Urinary bladder (tissue), 4 donors: ENCODE data around the gene CALB2. TPM values are rescaled to one million over a fixed set of nuclear protein-coding genes. Genes with fewer than 3 reads are reported as not detected.

Source experiments
- DNase-seq: peaks from one replicate; pipeline ENCODE4 v3.0.0-alpha.2; 2015; ENCODE audit errors: extremely low spot score
- H3K27ac ChIP-seq: one replicate; pipeline ENCODE4 v1.5.1; 2013; ENCODE audit warnings: low read depth, mild to moderate bottlenecking, moderate library complexity
- H3K36me3 ChIP-seq: one replicate; pipeline ENCODE4 v1.6.1; 2013; ENCODE audit warnings: mild to moderate bottlenecking, moderate library complexity; ENCODE audit not compliant: insufficient read depth
- H3K4me1 ChIP-seq: one replicate; pipeline ENCODE4 v1.6.1; 2013; ENCODE audit warnings: mild to moderate bottlenecking, moderate library complexity; ENCODE audit not compliant: insufficient read depth
- H3K4me3 ChIP-seq: one replicate; pipeline ENCODE4 v1.5.1; 2013; ENCODE audit warnings: low read depth, low read length
- WGBS: extraction: QIAGEN DNeasy Blood & Tissue Kit; methylation state at CpG from one replicate; pipeline ENCODE4 v1.1.7; 2013; 5-methylcytosine and 5-hydroxymethylcytosine counted together
- polyA plus RNA-seq: library from polyadenylated mRNA; stranded (reverse); fragments of 200-250 nt; gene quantifications from one replicate; pipeline ENCODE4 v1.2.3, GENCODE V29; 2013
- total RNA-seq: library from RNA; depleted of rRNA; stranded (reverse); fragments of >200 nt; gene quantifications from one replicate; pipeline ENCODE4 v1.2.3, GENCODE V29; 2014
- donor health status: healthy with polysubstance abuse.
- donor health status: healthy.

CALB2 gene
- total and polyA plus RNA-seq, 2 donors, result 1.4 to 1.6 TPM

DNA sequence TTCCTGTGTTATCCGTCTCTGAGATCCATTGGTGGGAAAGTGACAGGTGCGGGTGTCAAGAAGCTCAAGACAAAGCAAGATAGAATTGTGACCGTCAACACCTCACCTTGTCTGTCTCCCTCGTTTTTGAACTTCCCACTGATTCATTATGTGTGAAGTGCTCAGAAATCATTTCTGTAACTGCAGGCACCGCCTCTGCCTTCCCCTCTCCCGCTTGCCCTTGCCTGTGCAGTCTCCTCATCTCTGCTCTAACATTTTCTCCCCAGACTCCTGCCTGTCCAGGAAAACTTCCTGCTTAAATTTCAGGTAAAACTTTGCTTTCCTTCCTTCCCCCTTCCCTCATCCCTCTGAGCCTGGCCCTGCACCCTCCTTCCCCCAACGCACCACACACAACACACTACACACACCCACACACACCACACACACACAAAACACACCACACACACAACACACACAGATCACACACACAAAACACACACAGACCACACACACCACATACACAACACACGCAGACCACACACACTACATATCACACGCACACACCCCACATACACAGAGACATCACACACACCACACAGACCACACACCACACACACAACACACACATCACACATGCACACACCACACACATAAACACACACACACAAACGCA is 25.7 kb downstream of the CALB2 start:
- DNase-seq, result no peak
- H3K27ac ChIP-seq, result no peak overlapping the region
- H3K36me3 ChIP-seq, result no peaks in the 10 kb centered on the region
- 67% methylated on average over 10 of the region's 10 CpGs for WGBS
- no peaks in the 10 kb centered on the region for H3K4me1 ChIP-seq
- H3K4me3 ChIP-seq, result no peak overlapping the region

DNA sequence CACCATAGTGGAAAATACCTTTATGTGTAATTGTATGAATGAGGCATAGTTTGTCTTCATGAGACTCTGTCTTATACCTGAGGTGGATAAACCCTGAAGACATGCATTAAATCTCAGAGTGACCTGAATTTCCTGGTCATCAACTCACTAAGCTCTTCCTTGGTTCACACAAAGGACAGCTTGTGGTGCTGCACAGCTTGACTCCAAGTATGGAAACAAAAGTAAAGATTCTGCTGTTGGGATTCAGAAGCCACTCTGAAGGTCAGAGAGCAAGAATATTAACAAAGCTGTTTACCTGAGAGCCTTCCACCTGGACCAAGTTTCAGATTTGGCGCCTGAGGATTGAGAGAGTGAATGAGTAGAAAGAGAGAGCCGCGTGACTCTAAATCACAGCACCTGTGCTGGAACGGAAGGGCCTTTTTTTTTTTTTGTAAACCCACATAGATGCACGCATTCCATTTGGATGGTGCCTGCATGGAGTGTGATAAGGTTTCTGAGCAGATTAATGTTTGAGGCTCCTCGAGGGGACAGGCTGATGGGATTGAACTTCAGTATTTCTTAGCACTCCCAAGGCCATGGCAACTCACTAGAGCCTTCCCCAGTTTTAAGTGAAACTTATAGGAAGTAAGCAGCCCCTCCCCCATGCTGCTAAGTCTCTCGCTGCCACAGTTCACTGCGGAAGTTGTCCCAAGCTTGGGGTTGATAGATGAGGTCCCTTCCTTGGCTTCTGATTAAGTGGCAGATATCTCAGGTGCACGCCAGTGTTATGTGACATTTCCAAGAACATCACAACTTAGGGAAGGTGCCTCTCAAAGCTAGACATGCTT is 28.7 kb downstream of the CALB2 start:
- Histone ChIP-seq H3K36me3 (no peaks in the 10 kb centered on the region), H3K27ac (no peak overlapping the region), H3K4me1 (no peaks in the 10 kb centered on the region), H3K4me3 (no peak overlapping the region)
- WGBS, result 26% methylated on average over 9 of the region's 9 CpGs
- DNase-seq, result no peak

DNA sequence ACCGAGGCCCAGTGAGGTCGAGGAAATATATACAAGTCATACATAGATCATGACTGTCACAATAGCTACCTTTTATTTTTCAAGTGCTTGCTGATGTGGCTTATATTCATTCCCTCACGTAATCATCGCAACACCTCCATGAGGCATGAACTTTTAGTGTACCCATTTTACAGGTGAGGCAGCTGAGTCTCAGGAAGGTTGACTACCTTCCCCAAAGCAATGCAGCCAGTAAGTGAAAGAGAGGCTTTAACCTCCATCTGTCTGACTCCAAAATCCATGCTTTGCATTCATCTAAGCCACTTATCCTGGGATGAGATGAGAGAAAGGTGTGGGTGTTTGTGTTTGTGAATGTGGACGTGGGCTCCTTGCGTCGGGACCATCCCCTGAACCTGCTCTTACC is 30.8 kb downstream of the CALB2 start:
- no peaks in the 10 kb centered on the region for H3K36me3 ChIP-seq
- 78% methylated on average over 7 of the region's 7 CpGs for WGBS
- H3K4me1 ChIP-seq, result no peaks in the 10 kb centered on the region
- no peak overlapping the region for H3K27ac ChIP-seq
- DNase-seq, result no peak
- H3K4me3 ChIP-seq, result no peak overlapping the region

DNA sequence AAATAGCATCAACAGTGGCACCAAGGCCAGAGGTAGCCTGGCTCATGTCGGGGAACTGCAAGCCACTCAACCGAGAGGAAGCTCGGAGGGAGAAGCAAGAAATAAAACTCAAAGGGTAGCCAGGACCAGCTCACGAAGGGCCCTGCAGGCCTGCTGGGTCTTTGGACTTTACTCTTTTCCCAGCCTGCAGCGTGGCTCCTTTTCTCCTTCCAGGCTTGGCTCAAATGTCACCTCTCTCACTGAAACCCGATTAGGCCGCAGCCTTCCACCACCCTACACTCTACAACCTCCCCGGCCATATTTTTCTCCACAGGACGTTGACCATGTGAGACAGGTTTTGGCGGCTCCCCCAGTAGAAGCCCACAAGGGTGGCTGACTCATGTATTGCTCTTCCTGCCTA is 38.1 kb downstream of the CALB2 start:
- Histone ChIP-seq H3K4me3 (no peak overlapping the region), H3K27ac (no peak overlapping the region), H3K36me3 (no peaks in the 10 kb centered on the region), H3K4me1 (no peaks in the 10 kb centered on the region)
- DNase-seq, result no peak
- 71% methylated on average over 10 of the region's 10 CpGs for WGBS

DNA sequence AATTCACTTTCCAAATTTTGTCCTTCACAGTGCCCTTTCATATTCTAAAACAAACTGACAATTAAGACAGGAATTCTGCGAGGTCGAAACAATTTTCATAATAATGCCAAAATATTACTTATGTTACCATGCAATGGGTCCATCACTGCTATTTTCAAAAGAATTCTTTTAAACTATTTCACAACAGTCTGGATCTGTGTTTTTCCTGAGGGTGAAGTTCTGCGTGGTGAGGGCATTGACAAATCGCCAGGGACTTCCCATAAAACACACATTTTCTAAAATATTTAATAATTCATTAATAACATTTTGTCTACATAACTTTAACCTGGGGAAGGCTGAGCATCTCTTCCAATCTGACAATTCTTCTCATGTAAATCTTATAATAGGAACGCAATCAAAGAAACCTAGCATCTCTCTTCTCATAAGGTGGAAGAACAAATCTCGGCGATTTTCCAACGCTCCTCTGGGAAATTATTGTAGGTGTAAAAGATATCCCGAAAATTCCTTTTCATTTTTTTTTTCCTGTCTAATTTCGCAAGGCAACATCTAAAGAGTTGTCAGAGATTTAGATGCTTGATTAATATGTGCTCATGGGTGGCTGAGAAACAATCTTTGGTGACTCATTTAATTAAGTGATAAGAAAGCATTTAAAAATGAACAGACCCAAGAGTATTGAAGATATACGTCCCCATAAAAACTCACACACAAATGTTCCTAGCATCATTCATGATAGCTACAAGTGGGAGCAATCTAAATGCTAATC is 41.5 kb downstream of the CALB2 start:
- no peak overlapping the region for H3K27ac ChIP-seq
- H3K4me3 ChIP-seq, result no peak overlapping the region
- no peaks in the 10 kb centered on the region for H3K4me1 ChIP-seq
- DNase-seq, result no peak
- H3K36me3 ChIP-seq, result no peaks in the 10 kb centered on the region
- 87% methylated on average over 11 of the region's 11 CpGs for WGBS

DNA sequence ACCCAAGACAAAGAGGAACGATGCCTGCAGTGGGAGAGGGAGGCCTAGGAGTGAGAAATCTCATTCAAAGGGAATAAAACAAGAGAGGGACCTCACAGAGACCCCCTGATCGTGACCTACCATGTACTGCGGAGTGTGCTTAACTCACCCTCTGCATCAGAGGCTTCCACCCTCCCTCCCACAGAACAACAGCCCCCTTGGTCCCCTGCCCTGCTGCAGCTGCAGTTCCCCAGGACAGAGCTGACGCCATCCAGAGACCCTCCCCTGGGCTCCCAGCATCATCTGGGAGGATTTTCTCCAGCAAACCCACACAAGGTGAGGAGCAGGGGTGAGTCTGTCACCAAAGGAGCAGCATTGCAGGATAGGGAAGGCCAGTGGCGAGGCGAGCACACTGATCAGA is 43.5 kb downstream of the CALB2 start:
- H3K4me1 ChIP-seq, result no peaks in the 10 kb centered on the region

DNA sequence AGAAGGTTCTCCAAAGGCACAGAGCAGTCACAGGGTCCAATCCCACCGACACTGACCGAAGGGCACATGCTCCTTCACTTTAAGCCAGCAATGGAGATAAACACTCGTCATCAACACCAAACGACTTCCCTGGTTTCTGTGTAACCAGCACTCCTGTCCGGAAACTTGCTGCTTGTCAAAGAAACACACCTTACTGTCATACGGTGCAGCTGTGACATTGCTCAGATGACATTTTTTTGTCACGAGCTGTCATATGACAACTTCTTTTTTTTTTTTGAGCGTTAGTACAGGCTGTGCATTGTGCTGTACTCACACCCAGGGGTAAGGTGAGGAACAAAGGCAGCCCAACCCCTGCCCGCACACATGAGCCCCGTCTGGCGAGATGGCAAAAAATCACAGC is 44.2 kb downstream of the CALB2 start:
- no peak for DNase-seq
- H3K36me3 ChIP-seq, result no peaks in the 10 kb centered on the region

More for the DNA sequence above, 43.5 kb downstream of the CALB2 start:
- Histone ChIP-seq H3K27ac (no peak overlapping the region), H3K4me3 (no peak overlapping the region), H3K36me3 (no peaks in the 10 kb centered on the region)
- WGBS, result 53% methylated on average over 6 of the region's 6 CpGs
- no peak for DNase-seq

DNA sequence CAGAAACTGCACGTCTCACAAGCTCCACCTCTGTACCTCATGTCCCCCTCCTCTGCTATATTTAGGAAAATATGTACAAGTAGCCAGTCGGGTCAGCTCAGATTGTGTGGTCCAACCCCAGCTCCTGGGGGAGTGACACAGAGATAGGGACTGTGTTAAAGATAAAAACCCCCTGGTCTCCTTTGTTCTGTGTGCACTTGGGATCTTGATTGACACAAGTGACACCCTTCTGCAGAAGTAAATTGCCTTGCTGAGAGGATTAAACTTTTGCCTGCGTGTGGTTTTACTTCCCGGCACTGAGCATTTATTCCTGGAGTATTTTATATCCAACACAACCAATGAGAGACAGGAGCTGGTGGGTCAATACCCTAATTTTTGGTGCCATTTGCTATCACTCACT is 45.8 kb downstream of the CALB2 start:
- H3K4me1 ChIP-seq, result no peaks in the 10 kb centered on the region
- no peaks in the 10 kb centered on the region for H3K36me3 ChIP-seq
- no peak overlapping the region for H3K27ac ChIP-seq
- no peak for DNase-seq
- no peak overlapping the region for H3K4me3 ChIP-seq
- WGBS, result 63% methylated on average over 4 of the region's 4 CpGs

More for the DNA sequence above, 44.2 kb downstream of the CALB2 start:
- Histone ChIP-seq H3K4me3 (no peak overlapping the region), H3K4me1 (no peaks in the 10 kb centered on the region), H3K27ac (no peak overlapping the region)
- 69% methylated on average over 11 of the region's 11 CpGs for WGBS

DNA sequence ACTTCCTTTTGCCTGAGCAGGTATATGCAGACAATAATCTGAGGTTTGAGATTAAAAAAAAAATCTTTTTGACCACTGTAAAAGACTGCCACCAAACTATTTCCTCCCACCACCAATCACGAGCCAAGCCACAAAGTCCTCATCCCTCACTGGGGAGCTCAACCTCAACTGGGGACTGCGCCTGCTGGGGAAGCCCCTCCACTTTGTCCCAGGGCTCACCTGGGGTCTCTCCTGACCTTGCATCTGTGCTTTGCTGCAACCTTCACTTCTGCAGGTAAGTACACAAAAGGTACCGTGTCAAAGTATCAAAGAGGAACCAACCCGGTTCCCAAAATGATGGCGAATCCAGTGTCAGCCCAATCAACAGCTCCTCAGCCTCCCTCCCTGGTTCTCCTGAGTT is 47.8 kb downstream of the CALB2 start:
- DNase-seq, result no peak
- H3K4me3 ChIP-seq, result no peak overlapping the region
- no peak overlapping the region for H3K27ac ChIP-seq
- no peaks in the 10 kb centered on the region for H3K36me3 ChIP-seq
- no peaks in the 10 kb centered on the region for H3K4me1 ChIP-seq
- 87% methylated on average over 5 of the region's 5 CpGs for WGBS

DNA sequence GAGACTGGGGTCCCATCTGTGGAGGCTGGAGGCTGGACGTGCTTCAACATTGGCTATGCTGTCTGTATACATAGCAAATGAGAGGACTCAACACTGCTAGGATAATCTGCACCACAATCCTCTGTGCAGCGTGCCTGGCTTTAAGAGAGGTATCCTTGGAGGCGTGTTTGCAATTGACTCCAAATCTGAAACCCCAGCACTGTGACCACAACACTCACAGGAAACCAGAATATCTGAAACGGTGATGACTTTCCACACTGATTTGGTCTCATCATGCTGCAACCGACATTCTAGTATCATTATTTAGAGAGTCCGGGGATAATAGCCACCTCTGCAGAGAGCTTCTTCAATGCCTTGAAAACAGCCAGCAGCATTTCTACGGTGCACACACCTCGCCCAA is 48.2 kb downstream of the CALB2 start:
- Histone ChIP-seq H3K36me3 (no peaks in the 10 kb centered on the region), H3K4me1 (no peaks in the 10 kb centered on the region), H3K27ac (no peak overlapping the region), H3K4me3 (no peak overlapping the region)
- DNase-seq, result no peak
- WGBS, result 71% methylated on average over 8 of the region's 8 CpGs

DNA sequence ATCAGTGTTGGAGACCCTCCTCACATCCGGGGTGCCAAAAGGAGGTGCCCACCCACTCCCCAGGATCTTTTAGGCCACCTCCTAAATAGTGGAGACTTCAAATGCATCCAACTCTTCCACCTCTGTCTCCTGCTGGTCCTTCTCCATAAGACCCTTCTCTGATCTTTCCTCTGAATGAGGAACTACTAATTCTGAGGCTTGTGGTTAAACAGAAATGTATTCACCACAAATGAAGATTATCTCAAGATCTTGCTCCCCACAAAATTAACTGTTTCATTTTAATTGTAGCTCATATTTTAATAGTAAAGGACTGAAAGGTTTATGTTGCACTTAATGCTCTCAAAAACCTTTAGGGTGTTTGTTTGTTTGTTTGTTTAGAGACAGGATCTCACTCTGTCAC is 49.2 kb downstream of the CALB2 start:
- DNase-seq, result no peak
- Histone ChIP-seq H3K27ac (no peak overlapping the region), H3K36me3 (no peaks in the 10 kb centered on the region), H3K4me3 (no peak overlapping the region), H3K4me1 (no peaks in the 10 kb centered on the region)
- 88% methylated on average over 1 of the region's 1 CpG for WGBS

DNA sequence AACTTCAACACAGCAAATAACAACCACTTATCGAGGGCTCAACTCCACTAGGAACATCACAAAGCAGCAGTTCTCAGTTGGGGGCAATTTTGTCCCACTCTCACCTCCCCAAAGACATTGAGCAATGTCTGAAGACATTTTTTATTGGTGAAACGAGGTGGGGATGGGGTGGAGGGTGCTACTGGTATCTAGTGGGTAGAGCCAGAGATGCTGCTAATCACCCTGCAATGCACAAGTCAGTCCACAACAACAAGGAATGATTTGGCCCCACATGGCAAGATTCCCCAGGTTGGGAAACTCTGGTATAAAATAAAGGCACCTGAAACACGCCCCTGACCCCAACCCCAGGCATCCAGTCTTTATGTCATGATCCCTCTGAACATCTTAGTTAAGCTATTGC is 50.0 kb downstream of the CALB2 start:
- H3K36me3 ChIP-seq, result no peaks in the 10 kb centered on the region
- H3K4me1 ChIP-seq, result no peaks in the 10 kb centered on the region
- no peak overlapping the region for H3K4me3 ChIP-seq
- DNase-seq, result no peak
- 53% methylated on average over 3 of the region's 3 CpGs for WGBS
- no peak overlapping the region for H3K27ac ChIP-seq

DNA sequence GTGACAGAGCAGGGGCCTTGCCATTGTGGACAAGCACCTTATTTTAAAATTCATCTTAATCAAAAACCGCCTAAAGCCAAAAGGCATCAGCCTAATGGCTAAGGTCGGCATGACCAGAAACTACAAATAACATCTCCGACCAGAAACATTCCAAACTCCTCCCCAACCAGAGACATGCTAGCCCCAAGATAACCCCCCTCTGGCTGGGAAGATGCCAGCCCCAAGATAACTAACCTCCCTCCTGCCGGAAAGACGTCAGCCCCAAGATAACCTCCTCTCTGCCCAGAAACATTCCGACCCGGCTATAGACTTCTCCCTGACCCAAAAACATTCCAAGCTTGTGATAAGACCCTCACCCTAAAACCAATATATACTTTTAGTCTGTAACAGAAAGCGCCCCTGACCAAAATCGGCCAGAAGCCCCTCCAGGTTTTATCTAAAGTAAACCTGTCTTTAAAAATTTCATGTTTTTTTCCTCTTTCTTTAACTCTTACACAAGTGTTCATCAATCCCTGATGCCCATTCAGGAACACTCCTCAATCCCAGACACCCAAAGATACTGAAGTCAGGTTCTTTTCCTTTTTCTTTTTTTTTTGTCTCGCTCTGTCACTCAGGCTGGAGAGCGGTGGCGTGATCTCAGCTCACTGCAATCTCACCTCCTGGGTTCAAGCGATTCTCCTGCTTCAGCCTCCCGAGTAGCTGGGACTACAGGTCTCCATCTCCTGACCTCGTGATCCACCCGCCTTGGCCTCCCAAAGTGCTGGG is 50.7 kb downstream of the CALB2 start:
- whole genome bisulfite sequencing, result 50% methylated on average over 16 of the region's 16 CpGs
- H3K4me3 ChIP-seq, result no peak overlapping the region
- no peak overlapping the region for H3K27ac ChIP-seq
- H3K4me1 ChIP-seq, result no peaks in the 10 kb centered on the region
- no peak for DNase-seq
- H3K36me3 ChIP-seq, result no peaks in the 10 kb centered on the region
